Measurements from ENCODE around the gene CDH13.

- TF ChIP-seq ZNF768 (tag by site-specific recombination; IDR thresholded peaks at IDR 0.05) (no peak), TCF7L2 (IDR thresholded peaks at IDR 0.05; ENCODE audit: borderline replicate concordance, low read depth, low read length) (no peak), MEIS1 (CRISPR knock-in tag; IDR thresholded peaks at IDR 0.05; ENCODE audit: borderline replicate concordance) (no peak), CTCF (tag by site-specific recombination; IDR thresholded peaks at IDR 0.05) (no peak), PRDM10 (tag by site-specific recombination; IDR thresholded peaks at IDR 0.05) (no peak), ZNF658 (tag by site-specific recombination; IDR thresholded peaks at IDR 0.05) (no peak), ZFP37 (tag by site-specific recombination; IDR thresholded peaks at IDR 0.05) (no peak), ZNF416 (tag by site-specific recombination; IDR thresholded peaks at IDR 0.05) (no peak), ZNF76 (tag by site-specific recombination; IDR thresholded peaks at IDR 0.05; ENCODE audit: borderline replicate concordance, low read depth) (no peak), ZNF10 (tag by site-specific recombination; IDR thresholded peaks at IDR 0.05) (no peak), ZFP41 (tag by site-specific recombination; IDR thresholded peaks at IDR 0.05; ENCODE audit: borderline replicate concordance) (no peak)
Measured at GRCh38 chr16:82630688-82631087, 3.9 kb downstream of the CDH13 start.

Data from HEK293 (cell line).